HG02798 (cell line): ENCODE data around the gene GNB2.

Experiments used
- ATAC-seq: cut with Tn5 transposase; IDR thresholded peaks from one replicate; pipeline ENCODE4 v1.9.1; 2021; ENCODE audit warnings: mild to moderate bottlenecking; ENCODE audit not compliant: unreplicated experiment, poor library complexity

GNB2 gene

DNA sequence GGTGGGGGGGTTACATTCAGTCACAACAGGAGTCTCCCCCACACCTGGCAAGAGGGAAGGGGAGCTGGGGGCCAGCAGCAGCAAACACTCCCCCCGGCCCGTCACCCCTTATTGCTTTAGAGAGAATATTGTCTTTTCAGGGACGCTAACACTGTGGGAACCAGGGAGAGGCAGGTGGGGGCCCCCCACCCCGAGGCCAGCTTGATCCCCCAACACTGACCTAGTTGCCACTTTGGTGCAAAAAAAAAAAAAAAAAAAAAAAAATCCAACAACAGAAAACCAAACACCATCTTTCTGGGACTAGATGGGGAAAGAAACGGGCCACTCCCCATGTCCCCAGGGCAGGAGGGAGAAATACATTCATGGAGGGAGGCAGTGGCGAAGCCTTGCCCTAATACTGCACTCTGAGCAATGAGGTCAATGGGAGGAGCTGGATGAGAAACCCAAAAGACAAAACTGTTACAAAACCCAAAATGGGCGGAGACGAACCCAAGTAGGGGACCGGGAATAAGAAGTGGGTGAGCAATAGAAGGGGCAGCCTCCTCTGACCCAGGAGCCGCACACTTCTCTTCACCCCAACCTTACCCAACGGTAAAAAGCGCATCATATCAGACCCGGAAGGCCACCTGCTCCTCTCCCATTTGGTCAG, 6.5 kb downstream of the GNB2 start:
- no peak for ATAC-seq

DNA sequence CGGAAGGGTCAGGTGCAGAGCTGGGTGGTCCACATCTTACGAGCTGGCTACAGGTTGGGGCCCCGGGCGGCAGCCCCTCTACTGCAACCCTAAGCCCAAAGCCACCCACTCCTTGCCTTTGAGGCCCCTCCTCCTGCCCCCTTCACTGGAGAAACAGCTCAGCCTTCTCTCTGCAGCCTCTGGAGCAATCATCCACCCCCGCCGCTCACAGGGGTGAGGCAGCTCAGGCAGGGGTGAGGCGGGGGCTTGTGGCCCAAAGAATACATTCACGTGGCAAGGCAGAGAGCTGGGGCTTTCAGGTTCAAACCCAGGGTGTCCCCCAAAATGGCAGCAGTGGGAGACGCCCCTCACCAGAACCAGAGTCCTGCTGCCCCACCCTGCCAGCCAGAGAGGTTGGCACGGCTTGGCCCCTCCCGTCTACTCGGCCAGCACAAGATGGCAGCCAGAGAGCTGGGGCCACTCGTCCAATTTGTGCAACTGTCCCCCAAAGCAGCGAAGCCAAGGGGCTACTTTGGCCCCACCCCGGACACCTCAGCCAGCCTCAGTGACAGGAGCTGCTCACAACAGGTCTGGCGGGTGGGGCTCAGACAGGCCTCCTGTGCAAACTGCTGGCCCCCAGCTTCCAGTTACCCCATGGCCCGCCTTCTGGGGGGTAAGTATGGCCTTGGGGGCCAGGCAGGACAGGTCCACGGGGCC, 7.2 kb downstream of the GNB2 start:
- ATAC-seq: no peak

DNA sequence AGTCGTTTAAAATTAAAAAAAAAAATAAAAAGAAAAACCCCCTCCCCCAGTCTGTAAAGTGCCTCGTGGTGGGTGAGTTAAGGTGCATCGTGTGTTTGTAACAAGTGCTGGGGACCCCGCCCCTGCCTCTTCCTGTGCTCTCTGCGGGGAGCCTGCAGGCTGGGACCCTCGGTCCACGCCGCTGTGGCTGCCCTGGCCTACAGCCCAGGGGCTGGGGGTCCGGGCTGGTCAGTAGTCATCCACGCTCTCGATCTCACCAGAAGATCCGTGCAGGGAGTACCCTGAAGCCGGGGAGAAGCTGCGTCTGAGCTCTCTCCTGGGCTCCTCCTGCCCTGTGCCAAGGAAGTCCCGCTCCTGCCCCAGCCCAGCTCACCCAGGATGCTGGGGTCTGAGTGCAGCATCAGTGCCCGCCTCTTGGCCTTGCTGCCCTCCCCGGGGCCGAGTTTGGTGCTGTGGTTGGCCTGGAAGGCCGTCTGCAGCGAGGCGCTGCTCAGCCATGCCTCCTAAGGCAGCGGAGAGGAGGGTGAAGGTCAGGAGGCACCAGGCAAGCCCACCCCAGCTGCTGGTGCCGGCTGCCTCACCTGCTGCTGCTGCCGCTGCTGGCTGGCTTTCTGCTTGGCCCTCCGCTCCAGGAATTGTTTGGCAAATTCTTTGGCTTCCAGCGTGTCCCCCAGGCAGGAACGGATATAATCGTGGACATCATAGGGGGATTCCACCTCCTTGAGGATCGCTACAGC, 8.1 kb downstream of the GNB2 start:
- ATAC-seq: no peak

DNA sequence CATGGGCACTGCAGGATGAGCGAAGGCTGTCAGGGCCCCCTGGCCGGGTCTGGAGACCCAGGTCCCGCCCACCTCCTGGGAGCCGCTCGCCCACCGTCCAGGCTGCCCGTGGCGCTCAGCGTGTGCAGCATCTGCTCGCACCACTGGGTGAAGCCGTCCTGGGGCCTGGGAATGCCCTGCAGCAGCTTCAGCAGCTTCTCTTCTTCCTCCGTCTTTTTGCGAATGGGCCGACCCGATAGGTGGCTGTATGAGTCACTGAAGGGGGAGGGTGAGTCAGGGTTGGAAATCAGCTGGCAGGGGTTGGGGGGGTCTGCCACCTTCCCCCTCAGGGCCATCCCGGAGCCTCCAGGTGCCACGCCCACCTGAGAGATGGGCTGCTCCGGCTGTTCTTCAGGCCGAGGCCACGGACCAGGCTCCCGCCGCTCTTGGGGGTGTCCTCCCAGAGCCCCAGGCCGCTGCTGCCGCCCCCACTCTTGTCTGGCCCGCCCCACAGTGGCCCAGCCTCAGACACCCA, 8.7 kb downstream of the GNB2 start:
- ATAC-seq: no peak

DNA sequence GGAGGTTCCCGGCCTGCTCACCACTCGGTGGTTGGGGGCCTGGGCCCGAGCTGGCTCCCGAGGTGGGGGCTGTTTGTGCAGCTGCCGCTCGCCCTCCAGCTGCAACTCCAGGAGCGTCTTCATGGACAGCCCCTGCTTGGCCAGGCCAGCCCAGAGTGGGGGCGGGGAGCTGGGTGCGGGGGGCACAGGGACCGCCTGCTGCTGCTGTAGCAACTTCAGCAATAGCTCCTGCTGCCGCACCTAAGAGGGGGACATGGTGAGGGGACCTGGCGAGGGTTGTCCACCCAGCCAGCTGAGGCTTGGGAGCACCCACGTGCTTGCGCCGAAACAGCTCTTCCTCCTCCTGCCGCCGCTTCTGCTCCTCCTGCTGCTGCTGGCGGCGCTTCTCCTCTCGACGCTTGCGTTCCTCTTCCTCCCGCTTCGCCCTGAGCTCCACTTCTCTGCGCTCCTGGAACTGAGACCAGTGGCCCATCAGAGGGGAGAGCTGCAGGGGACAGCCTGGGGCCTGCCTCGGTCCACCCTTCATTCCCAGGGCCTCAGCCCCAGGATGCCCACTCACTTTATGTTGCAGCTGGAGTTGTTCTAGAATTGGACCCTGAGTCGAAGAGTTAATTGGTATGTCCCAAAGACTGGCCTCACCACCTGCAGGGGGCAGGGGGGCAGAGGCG, 9.6 kb downstream of the GNB2 start:
- no peak for ATAC-seq

DNA sequence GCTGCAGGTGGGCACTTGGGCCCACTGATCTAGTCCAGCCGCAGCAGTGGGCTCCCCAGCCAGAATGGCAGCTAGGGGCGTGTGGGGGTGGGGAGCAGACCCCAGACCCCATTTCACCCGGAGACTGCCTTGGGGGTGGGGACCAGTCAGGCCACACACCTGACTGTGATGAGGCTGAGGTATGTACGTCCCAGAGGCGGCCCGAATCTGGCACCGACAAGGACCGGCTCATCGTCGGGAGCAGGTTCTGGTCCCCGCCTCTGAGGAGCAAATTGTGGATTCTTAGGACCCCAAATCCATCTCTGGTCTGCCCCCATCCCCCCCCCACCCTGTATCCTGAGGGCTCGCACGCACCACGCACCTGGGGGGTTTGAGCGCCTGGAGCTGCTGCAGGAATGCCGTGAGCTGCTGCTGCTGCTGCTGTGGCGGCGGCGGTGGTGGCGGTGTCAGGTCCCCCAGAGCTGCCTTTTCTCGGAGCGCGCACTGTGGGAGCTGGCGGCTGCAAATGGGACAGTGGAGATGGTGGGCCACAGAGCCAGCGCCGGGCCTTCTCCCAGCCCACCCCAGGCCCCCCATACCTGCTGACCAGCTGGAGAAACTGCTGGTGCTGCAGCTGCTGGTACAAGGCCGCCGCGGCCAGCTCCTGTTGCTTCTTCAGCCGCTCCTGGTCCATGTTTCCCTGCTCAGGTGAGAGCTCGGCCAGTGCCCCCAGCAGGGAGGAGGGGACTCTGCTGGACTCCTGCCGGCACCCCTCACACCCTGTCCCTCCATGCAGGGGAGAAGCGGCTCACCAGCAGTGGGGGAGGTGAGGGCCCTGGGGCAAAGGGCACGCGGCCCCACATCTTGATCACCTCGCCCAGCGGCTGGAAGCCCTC, 10.4 kb downstream of the GNB2 start:
- no peak for ATAC-seq

DNA sequence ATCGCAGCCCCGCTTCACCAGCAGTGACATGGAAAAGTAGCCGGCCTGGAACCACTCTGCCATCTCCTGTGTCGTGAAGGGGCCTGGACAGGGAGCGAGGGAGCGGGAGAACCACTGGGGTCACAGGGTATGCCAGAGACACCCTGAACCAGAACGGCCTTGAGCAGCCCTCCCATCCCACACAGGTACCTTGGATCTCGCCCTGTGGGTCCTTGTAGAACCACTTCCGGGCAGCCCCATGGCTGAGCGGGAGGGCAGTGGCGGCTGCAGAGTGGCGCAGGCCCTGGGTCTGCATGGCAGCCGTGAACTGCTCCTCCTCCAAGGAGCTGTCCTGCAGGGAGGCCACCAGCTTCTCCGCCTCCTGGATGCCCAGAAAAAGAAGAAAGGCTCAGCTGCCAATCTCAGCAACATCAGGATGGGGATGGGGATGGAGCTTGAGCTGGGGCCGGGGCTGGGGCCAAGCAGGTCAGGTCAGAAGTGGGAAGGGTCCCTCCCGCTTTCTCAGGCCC, 11.0 kb downstream of the GNB2 start:
- no peak for ATAC-seq

DNA sequence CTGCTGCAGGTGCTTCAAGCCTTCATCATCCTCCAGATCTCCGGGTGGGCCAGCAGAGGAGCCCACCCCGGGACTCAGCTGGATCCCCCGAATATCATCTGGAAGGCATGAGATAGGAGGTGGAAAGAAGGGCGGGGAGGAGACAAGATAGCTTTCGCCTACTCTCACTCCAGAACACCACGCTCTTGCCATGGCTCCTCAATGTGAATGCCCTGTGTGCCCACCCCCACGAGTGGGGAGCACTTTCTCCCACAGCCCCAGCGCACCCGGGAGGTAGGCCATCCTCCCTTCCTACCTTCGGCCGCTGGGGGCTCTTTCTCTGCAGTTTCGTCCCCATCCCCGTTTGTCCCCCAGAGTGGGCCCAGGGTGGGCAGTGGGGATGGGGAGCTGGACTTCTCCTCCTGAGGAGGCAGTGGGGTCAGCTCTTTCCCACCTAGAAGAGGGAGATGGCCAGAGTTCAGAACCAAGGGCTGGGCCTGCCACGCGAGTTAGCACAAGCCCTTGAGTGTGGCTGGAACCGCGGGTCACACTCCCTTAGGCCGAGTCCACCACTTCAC, 11.6 kb downstream of the GNB2 start:
- ATAC-seq: no peak

DNA sequence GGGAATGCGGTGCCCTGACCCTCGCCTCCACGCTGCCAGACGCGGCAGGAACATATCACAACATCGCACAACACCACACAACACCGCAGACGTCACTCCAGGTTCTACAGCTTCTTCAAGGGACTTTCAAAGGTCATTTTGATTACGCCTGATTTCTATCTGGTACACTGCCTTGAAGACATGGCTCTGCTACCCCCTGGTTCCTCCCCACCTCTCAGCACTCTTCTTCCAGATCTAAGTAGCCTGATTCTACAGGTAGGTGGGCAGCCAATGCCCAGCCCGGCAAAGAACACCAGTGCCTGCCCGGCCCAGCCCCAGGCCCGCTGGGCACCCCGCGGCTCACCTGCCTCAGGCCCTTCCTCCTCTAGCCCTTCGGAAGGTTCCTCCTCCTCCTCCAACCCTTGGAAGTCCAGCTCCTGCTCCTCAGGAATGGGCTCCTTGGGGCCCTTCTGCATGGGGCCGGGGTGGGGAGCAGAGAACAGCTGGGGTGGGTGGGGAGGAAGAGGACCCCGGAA, 12.1 kb downstream of the GNB2 start:
- no peak for ATAC-seq

DNA sequence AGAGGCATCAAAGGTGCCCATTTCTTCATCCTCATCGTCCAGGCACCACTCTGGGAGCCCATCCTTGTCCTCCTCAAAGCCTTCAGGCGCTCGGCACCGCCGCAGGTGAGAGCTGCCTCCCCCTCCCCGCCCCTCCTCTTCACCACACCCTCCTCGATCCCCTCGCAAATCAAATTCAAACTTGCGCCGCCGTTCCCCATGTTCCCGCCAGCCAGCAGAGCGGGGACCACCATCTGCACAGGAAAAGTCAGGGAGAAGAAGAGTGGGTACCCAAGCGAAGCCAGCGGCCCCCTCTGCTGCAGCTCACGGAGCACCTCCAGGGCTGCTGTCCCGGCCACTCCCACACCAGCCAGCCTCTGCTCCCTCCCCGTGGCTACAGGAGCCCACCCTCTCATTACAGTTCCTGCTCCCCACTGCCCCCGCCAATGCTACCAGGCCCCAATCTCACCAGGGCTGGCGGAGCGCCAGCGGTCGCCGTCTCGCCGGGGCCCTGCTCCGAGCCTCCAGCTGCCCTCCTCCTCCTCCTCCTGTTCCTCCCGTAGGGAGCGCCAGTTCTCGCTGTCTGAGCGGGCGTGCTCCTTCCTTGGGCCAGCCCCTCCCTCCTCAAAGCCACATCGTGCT, 12.8 kb downstream of the GNB2 start:
- no peak for ATAC-seq

DNA sequence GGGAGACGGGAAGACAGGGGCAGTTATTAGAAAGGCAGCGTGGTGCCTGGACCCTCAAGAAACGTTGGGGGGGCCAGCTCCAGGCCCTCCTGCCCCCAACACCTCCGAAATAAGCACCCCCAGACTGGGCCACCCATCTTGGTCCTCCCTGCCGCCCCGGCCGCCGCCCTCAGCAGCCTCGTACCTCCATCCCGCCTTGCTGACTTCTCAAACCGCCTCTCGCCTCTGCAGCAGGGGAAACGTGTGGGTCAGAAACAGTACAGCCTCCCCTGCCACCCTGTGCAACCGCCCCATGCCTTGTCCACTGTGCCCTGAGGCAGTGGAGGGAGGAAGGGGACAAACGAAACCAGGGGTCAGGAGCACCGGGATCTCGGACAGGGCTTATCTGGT, 13.3 kb downstream of the GNB2 start:
- no peak for ATAC-seq

DNA sequence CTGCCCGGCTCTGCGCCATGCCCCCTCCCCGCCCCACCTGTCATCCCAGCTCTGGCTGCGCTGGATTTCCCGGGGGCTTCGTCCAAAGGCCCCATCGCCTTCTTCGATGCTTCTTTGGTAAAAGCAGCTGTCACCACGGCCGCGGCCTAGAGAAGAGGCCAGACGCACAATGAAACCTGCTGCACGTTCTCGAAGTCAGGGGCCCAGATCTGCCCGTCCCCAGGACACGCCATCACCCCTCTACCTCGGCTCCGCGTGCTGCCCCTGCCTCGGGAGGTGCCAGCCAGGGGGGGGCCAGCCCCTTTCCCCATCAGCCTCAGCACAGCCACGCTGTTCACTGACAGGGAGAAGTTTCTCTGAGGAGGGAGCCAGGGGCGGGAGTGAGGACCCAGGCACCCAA, 13.7 kb downstream of the GNB2 start:
- ATAC-seq: no peak

DNA sequence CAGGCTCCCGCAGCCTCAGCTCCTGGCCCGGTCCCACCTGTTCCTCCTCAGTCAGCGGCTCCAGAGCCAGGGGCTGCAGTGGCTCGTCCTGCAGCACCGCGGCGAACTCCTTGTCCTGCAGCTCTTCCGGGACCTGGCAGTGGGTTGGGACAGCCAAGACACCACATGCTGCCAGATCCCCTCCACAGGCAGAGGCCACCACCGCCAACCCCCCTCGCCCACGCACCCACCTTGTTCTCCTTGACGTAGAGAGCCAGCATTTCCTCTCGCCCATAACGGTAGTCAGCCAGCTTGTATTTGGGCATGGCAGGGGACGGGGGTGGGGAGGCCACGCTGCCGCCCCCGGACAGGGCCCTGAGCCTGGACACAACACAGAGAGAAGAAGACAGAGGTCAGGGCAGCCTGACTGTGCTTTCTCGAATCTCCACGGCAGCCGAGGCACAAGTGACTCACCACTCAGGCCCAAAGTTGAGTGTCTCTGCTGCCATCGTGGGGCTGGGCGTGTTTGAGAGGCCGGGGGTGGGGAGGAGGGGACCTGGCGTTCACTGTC, 14.3 kb downstream of the GNB2 start:
- no peak for ATAC-seq

DNA sequence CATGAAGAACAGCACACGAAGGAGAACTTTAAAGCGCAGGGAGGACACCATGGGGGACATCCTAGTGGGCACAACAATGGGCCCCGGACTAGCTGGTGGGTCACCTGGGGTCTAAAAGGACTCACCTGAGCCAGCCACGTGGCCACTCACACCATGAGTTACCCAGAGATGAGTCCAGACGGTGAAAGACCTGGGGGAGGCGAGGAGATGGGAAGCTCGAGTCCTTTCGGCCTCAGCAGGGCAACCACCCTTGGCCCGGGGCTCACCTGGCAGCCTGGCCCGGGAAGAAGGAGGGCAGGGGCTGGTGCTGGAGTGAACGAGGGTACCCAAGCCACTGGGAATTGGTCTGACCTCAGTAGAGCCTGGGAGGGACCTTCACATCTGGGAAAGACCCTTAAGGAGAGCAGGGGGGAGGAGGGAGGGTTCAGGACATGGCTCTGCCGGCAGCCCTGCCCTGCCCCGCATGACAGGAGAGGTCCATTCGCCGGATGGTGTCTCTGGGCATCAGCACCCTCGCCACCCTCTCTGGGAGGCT, 14.9 kb downstream of the GNB2 start:
- no peak for ATAC-seq

DNA sequence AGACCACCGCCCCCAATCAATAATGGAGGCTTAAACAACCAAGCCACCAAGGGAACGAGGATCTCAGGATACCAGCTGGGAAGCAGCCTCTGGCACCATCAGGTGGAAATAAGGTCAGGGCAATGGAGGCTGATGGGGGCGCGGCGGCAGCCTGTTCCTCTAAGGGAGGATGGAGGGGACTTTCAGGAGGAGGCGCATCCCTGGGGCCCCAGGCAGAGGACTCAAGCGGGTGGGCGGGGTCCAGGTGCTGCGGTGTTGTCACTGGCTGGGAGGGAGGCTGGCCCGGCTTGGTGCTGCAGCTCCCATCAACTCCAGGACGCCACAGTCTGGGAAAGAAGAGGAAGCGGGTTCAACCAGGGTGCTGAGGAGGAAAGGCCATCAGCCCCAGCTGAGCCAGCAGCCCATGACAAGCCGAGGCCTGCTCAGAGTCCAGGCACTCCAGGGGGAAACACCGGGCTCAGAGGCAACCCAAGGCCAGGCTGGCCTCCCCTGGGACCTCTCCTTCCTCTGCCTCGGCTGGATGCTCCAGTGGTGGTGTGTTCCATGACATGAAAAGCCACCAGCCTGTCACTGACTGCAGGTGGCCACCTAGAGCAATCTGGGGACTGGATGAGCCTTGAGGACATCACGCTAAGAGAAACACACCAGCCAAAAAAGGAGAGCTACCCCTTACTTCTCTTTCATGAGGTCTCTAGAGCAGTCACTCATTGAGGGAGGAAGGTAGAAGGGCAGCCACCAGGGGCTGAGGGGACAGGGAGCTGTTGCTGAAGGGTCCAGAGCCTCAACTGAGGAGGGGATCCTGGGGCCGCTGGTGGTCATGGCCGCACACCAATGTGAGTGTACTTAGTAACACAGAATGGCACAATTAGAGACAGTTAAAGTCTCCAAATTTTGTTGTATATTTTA, 15.9 kb downstream of the GNB2 start:
- ATAC-seq: no peak

DNA sequence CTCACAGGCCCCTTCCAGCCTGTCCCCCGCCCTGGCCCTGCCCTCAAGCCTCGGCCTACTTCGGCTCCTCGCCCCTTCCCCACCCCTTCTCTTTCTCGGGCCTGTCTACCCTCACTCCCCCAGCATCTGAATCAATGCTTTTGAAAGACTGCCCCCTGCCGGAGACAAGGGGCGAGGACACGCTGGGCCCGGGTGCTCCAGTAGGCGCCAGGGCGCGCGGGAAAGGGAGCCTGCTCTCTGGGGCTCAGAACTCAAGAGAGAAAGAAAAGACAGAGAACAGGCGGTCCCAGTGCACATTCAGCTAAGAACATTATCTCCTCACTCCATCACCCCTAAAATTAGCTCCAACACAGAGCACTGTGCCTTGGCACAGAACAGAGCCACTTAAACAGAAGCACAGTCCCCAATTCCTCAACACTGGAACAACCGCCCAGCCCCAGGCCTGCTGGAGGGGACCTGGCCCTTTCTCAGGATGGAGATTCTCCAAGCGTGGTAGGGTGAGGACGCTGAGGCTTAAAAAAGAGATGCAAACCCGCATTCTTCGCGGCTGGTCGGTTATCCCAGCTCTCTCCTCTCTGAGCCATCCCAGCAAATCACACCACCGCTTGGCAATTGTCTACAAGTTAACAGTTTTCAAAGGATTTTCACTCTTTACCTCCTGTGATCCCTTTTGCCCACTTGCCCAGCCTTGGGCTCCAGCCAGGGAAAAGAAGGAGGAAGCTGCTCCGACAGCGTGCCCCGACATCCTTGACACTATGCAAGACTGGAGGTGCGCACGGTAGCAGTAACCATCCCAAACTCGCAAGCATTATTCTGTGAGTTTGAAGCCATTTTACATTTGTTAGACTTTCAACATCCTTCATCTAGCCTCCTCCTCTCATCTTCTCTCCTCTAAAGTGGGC, 18.4 kb downstream of the GNB2 start:
- ATAC-seq: peak; percentile 46
